ENCODE data around the gene DUXA. TPM values are rescaled to one million over a fixed set of nuclear protein-coding genes. Genes with fewer than 3 reads are reported as not detected.

DUXA gene
- total RNA-seq, result not detected in 2 replicates

DNA sequence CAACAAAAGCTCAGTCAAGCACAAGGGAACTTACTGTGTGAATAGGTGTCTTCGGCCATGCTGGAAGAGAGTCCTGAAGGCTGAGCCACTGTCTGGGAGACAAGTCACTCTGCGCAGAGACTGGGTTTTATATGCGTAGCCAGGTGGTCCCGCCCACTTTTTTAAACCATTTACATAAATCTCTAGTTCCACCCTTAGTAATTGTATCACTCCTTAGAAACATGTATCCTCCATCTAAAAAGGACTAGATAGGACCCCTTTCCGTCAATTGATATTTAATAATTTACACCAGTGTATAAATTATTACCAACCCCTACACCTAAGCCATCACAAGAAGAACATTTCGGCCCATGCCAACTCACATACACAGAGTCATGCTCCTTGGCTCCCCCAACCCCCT lies at the start of gene DUXA:
TSS of gene DUXA (minus strand) at position 101 of the 400 bp plus-strand sequence. CDS start at position 59, 42 bp downstream.

DNA sequence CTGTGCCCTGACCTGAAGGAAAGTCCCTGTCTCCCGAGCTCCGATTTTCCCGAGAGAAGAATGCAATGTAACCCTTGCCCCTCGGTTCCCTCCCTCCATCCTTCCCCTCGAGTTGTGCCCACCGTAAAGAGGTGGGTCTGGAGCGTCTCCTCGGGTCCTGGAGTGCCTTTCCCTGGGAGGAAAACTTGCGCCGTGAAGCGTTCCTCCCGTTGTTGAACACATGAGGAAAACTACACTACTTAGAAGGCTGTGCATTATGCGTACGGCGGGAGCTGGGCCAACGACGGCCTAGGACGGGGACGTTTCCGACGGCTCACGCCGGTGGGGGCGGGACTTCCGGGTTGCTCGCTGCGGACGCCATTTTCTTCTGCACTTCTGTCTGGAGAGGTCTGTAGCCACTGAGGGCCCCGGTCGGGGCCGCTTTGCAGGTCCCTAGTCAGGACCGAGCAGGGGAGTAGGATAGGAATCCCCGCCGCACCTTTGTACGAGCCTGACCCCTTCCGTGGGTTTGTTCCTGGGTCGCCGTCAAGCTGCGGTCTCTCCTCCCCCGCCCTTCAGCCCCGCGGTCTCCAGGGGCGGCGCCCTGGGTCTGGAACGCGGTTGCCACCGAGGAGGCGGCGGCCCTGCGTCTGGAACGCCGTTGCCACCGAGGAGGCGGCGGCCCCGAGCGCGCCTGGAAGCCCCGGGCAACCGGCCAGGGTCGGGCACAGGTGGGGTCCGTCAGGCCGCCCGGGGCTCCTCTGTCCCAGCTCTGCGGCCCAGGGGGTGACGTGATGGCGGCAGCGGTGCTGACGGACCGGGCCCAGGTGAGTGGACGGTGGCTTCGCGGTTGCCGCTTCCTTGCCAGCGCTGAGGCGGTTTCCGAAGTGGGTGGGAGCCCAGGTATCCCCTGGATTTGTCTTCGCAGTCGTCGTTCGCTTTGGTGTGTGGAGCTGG lies 24.1 kb upstream of the DUXA start, which contains the start of gene ZNF264:
TSS of gene ZNF264 (plus strand) at position 360 of the 936 bp plus-strand sequence. CDS start at position 774, 414 bp downstream.

Other genes with a start within 250 kb of the DUXA start
- not detected in 2 replicates for gene USP29, start 47.5 kb downstream of the DUXA start, total RNA-seq
- gene ZIM3, start 22.3 kb downstream of the DUXA start, total RNA-seq, result not detected in 2 replicates
- gene ZNF264, start 24.0 kb upstream of the DUXA start, total RNA-seq, result 21.8 and 28.1 TPM in 2 replicates
- 0.57 and 0.62 TPM in 2 replicates for gene AURKC, start 63.5 kb upstream of the DUXA start, total RNA-seq
- 3.8 and 6.9 TPM in 2 replicates for gene ZNF805, start 73.1 kb upstream of the DUXA start, total RNA-seq
- 15.8 and 29.0 TPM in 2 replicates for gene ZNF460, start 113.0 kb upstream of the DUXA start, total RNA-seq
- 4.4 and 4.7 TPM in 2 replicates for gene ZNF543, start 153.0 kb upstream of the DUXA start, total RNA-seq
- 5.0 and 5.9 TPM in 2 replicates for gene ZNF304, start 183.8 kb upstream of the DUXA start, total RNA-seq
- 18.6 and 29.0 TPM in 2 replicates for gene TRAPPC2B, start 196.1 kb upstream of the DUXA start, total RNA-seq
- gene ZNF547, start 196.1 kb upstream of the DUXA start, total RNA-seq, result 0.62 and 1.5 TPM in 2 replicates
- 3.2 and 8.4 TPM in 2 replicates for gene ZNF548, start 222.4 kb upstream of the DUXA start, total RNA-seq
- 1.9 and 3.3 TPM in 2 replicates for gene ZNF17, start 243.7 kb upstream of the DUXA start, total RNA-seq